HG03066 (cell line): ENCODE measurements around the gene BICD1.
"Not testable (repeated sequence)": the region's sequence is repeated elsewhere in the genome, so short reads cannot be mapped to it uniquely, and the experiment has no call there.

Experiments used
- ATAC-seq: cut with Tn5 transposase; IDR thresholded peaks from one replicate; pipeline ENCODE4 v1.9.1; 2021; ENCODE audit warnings: low read depth; ENCODE audit not compliant: unreplicated experiment

The BICD1 gene

DNA sequence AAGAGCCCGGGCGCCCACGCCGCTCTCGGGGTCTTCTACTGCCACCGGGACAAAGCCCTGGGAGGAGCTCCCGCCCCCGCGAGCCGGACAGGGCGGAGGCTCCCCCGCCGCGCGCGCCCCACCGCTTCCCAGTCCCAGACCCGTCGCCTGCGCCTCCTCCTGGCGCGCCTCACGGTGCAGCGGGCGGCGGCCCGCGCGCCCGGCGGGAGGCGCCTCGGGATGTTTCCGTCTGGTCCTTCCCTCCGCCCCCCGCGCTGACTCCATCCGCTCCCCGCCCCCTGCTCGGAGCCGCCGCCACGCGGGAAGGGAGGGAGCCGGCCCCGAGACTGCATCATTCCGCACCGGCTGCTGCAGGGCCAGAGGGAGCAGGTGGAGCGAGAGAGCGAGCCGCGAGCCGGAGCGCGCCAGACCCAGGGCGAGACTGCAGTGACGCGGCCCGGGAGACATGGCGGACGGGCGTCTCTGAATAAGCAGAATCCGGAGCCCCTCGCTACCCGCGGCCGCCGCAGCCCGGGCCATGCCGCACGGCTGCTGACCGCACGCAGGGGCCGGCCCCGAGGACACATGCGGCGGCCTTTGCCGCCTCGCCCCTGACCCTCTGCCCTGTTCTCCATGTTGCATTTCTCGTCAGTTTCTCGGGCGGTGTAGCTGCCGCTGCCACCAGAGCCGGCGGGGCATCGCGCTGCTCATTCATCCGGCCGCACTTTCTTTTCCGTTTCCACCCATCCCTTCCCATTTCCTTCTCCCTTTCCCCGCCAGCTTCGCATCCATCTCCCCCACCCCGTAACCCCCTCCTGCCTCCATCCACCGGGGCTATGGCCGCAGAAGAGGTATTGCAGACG lies at the start of gene BICD1:
Gene BICD1 (plus strand): TSS at position 331 of the 842 bp plus-strand sequence. CDS start 485 bp downstream, at position 816.
- peak; percentile 67 for ATAC-seq

DNA sequence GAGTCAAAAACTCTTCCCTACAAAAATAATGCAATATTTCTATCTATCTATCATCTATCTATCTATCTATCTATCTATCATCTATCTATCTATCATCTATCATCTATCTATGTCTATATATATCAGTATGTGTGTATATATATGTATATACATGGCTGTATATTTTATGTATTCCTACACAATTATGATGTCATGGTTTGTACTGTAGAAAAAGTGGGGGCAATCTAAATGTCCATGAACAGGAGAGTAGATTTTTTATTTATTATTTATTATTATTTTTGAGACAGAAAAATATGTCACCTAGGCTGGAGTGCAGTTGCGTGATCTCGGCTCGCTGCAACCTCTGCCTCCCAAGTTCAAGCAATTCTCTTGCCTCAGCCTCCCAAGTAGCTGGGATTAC lies 45.6 kb upstream of the BICD1 start:
- no peak for ATAC-seq

DNA sequence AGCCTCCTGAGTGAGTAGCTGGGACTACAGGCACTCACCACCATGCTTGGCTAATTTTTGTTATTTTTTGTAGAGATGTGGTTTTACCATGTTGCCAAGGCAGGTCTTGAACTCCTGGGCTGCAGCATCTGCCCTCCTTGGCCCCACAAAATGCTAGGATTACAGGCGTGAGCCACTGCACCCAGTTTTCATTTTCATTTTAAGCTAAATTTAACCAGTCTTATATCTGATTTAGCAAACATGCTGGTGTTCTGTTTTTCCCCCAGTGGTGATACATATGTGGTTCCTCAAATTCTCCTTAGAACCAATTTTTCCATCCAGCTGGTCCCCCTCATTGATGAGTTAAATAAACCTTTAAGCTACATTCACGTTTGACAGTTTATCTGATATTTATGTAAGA lies 43.8 kb upstream of the BICD1 start:
- no peak for ATAC-seq

DNA sequence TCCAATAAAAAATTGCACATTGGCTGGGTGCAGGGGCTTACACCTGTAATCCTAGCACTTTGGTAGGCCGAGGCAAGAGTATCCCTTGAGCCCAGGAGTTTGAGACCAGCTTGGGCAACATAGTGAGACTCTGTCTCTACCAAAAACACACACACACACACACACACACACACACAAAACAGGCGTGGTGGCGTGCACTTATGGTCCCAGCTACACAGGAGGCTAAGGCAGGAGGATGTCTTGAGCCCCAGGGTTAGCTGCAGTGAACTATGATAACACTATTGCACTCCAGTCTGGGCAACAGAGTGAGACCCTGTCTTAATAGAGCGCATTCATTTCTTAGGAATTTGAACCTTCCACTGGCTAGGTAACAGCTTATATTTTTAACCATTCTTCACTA lies 42.9 kb upstream of the BICD1 start:
- no peak for ATAC-seq

DNA sequence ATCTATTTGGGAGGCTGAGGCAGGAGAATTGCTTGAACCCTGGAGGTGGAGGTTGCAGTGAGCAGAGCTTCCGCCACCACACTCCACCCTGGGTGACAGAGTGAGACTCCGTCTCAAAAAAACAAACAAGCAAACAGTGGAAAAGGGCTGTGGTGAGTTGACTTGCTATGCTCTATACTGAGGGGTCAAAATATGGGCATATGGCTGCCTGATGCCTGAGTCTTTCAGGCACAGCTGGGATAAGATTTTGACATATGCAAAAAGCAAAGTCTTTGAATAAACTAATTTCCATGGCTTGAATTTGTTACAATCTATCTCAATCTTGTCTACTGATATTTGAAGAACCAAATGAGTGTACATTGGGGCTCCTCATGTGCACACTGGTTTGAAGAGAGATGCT lies 40.4 kb upstream of the BICD1 start:
- no peak for ATAC-seq

DNA sequence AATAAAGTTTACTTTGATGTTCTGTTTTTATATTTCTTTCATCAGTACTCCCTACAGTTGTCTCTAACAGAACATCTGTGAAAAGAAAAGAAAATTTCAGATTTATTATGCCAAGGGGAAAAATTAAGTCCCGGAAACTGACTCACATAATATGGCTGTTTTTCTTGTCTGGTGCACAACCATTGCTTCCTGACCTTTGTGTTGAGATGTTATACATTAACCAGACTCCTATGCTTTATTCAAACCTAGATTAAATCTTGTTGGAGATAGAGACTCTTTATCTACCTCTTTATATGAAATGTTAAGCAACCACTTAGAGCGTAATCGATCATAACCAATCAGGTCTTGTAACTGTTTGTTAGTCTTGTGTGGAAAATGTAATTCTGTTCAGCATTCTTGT lies 37.6 kb upstream of the BICD1 start:
- ATAC-seq, result no peak

DNA sequence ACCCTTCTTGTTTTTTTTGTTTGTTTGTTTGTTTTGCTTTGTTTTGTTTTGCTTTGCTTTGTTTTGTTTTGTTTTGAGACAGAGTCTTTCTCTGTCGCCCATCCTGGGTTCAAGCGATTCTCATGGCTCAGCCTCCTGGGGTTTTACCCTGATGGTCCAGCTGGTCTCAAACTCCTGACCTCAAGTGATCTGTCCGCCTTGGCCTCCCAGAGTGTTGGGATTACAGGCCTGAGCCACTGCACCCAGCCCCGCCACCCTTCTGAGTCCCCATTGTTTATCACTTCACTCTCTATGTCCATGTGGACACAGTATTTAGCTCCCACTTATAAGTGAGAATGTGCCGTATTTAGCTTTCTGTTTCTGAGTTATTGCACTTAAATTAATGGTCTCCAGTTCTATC lies 36.9 kb upstream of the BICD1 start:
- ATAC-seq, result no peak

DNA sequence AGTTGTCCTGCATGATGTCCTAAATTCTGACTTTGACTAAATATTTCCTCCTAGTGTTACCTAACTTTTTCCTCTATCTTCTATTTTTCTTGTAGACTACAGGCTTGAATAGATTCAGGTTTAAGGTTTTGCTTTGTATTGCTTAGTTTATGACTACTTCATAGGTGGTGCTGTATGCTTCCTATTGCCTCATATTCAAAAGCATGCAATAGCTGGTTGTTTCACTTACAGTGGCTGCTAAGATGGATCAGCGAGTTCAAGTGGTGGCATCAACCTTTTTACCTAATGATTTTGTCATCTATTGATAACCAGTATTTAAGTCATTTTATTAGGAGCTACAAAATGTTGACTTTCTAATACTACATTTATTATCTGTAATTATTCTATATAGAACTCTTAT lies 36.3 kb upstream of the BICD1 start:
- ATAC-seq, result no peak

DNA sequence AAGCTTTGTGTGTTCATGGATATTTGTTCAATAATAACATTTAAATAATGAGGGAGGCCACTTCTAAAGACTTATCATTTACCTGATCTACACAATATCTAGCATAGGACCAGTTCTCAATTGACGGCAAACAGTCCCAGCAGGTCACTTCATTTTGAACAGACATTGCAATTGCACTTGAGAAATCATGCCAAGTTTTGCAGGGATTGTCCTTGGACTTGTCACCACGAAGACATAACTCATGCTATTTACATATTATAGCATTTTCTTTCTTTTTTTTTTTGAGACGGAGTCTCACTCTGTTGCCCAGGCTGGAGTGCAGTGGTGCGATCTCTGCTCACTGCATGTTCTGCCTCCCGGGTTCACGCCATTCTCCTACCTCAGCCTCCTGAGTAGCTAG lies 34.5 kb upstream of the BICD1 start:
- ATAC-seq, result no peak

DNA sequence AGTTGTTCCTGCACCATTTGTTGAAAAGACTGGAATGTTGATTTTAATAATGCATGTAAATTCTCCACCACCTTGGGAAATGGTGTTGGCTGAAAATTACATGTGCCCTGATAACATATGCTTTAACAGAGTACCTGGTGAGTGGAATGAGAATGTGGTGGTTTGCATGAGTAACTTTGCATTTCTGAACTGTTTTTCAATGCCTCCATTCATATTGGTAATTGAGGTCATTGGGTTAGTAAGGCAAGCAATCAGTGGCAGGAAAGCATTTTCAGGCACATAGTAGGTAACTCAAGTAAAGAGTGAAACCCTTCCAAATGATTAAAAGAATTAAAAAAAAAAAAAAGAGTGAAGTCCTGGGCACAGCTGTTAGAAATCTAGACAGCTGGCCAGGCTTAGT lies 32.2 kb upstream of the BICD1 start:
- no peak for ATAC-seq

DNA sequence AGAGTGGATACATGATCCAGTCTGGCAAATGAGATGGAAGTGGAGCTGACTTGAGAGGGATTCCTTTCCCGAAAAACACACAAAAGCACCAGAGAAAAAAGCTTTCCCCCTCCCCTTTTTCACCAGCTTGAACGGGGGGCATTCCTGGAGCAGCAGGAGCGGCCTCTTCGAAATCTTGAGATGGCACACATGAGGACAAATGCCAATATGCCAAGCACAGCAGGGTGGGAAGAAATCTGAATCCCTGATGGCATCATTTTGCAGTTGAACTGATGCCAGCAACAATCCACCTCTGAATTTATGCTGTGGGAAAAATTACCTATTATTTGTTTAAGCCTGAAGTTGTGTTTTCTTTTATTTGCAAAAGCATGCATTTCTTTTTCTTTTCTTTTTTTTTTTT lies 29.7 kb upstream of the BICD1 start:
- ATAC-seq, result no peak

DNA sequence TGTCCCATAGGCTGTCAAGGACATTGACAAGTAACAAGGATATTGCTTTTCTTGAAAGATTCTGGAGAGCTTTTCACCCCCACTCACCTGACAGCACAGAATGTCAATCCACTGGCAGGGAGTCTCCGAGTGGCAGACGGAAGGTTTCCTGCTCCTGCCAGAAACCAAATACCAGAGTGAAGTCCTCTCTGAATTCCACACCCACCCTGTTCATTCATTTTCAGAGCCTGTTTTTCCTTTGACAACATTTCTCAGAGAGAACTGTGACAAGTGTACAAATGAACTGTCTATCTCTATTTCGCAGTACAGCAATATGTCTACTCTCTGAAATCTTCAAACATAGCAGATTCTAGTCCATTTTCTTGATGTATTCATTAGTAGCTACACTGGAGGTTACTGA lies 26.2 kb upstream of the BICD1 start:
- ATAC-seq, result no peak

DNA sequence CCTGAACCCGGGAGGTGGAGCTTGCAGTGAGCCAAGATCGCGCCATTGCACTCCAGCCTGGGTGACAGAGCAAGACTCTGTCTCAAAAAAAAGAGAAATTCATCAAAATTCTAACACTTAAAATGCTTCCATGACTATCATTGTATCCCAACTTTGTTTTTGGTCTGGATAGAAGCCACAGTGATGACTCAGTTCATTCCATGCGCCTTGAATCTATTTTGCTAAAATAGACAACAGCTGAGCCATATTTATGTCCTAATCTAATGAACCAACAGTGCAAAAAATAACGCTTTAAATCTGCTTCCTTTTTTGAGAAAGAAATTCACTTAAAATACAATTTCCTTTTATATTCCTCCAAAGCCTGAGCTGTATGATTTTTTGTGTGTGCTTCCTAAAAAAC lies 23.2 kb upstream of the BICD1 start:
- ATAC-seq, result no peak

DNA sequence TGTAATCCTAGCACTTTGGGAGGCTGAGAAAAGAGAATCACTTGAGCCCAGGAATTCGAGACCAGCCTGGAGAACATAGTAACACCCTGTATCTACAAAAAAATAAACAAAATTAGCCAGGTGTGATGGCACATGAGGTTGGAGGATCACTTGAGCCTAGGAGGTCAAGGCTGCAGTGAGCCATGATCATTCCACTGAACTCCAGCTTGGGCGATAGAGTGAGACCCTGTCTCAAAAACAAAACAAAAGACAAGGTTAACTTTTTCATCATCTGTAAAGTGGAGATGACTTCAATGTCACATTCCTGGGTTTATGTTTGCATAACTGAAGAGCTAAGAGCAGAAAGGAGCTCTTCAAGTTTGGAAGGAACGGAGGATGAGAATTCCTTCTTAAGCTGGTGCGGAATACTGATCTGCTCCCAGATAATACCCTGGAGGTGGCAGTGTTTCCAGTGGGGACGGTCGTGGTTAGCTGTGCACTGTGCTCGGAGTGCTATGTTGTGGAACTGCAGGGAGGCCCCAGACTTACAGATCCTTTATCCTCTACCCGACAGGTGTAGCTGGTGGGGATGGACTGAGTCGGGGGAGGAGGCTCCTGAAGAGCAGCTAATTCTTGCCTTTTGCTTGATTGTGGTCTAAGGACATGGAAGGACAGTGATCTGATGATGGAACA lies 22.5 kb upstream of the BICD1 start:
- no peak for ATAC-seq

DNA sequence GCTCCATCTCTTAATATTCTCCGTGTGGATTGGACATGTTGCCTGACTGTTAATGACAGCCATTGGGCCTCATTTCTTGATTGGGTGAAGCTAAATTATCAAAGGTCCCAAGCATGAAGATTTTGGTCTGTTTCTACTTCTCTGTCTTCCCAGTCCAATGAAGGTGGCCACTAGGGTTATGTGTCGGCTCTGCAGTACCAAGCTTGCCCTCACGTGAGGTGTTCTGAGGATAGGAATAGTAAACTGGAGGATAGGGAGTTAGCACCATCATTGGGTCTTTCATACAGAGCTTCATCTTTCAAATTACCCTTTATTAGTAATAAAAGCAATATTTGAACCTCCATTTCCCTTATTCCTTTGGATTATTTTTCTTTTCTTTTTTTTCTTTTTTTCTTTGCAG lies 21.9 kb upstream of the BICD1 start:
- ATAC-seq, result no peak

DNA sequence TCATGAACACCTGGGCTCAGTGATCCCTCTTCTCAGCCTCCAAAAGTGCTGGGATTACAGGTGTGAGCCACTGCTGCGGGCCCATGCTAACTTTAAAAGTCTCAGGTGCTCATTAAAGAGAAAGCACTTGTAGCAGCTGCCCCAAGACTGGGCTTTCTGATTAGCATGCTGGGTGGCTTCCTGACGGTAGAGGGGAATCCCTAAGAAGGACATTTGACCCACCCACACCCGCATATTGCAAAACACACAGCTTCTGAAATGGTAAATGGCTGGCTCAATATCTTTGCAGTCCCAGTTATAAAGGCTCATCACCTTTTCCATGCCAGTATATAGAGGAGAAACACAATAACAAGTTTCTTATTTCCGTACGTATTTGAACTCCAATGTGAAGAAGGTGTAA lies 19.3 kb upstream of the BICD1 start:
- no peak for ATAC-seq

DNA sequence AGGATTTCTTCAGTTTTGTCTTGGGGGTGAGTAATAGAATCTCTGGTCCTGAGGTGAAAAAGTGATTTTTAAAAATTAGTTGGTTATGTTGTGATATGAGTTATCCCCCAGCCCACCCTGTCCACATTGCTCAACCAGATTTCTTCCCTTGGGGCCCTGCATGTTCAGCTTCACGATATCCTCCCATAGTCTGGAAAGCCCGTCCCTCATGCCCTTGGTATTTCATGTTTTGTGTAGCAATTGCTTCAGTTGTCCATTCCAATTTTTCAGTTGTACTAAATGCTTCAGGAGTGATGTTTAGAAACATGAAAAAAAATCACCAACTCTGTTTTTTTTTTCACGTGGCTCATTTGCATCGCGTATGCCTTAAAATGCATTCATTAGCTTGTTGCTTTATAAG lies 17.5 kb upstream of the BICD1 start:
- no peak for ATAC-seq

DNA sequence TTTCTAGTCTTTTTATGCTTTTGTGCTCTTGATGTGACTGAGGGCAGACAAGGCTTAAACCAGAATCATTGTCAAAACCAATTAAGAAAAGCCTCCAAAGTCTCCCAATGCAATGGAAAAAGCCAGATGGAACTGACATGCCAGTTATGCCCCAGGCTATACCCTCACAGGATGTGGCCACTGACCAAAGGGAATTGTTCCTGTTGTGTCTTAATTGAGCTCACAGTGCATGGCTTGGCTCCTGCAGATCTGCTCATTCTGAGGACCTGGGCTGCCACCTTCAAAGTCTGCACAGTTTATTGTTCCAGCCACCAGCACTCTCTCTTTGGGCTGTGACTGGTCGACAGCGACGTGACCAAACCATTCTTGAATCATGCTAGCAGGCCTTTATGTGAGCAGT lies 17.1 kb upstream of the BICD1 start:
- no peak for ATAC-seq

DNA sequence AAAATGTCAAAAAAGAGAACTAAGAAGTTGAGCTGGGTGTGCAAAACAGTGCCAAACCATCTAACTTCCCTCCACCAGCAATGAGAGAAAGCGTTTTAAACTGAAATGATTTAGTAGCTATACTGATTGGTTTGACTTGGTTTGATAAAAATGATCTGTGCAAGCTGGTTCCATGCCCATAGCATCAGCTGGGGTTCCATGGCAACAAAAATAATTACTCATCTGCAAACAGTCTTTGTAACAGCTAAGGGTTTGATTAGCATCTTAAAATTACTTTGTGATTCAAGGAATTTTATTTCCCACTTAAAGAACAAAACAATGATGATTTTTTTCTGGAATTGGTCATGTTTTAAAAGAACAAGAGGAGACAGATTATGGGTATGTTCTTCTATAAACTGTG lies 15.0 kb upstream of the BICD1 start:
- no peak for ATAC-seq

DNA sequence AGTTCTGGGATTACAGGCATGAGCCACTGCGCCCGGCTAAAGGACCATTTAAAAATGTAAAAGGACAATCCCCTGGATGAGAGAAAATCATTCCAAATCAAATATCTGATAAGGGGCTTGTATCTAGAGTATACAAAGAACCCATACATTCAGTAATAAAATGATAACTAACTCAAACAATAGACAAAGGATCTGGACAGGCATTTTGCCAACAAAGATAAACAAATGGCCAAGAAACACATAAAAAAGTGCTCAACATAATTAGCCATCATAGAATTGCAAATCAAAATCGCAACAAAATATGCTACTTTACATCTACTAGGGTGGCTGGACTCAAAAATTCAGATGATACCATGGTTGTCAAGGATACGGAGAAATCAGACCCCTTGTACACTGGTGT lies 8.5 kb upstream of the BICD1 start:
- no peak for ATAC-seq

DNA sequence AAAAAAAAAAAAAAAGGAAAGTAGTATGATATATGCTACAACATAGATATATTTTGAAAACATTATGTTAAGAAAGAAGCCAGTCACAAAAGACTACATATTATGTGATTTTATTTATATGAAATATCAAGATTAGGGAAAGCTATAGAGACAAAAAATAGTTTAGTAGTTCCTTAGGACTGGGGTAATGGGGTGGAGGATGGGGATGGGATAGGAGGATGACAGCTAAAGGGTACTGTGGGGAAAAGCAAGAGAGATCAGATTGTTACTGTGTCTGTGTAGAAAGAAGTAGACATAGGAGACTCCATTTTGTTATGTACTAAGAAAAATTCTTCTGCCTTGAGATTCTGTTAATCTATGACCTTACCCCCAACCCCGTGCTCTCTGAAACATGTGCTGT lies 7.4 kb upstream of the BICD1 start:
- ATAC-seq, result not testable (repeated sequence)

DNA sequence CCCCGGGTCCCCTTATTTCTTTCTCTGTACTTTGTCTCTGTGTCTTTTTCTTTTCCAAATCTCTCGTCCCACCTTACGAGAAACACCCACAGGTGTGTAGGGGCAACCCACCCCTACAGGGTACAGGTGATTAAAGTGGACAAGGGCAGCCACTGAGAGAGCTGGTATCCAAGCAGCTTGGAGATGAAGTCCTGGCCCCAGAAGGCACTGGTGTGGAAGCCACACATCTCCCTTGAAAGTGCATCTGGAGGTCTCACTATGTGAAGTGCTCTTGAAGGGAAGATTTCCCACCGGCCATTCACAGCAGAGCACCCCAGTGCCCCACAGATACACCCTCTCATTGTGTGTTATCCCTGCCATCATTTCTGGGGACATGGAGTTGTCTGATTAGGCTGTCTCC lies 6.3 kb upstream of the BICD1 start:
- ATAC-seq, result no peak
